Suprapubic skin (tissue), 4 donors: ENCODE data around the gene KRT31. TPM values are rescaled to one million over a fixed set of nuclear protein-coding genes. Genes with fewer than 3 reads are reported as not detected.

Experiments
- DNase-seq, 2 donors: peaks; one replicate each; pipeline ENCODE4 v3.0.0-alpha.2; 2019; ENCODE audit warnings: low spot score in 2 of 2
- H3K27ac ChIP-seq: fragments of 200-600 bp; sonication (generic); one replicate; pipeline ENCODE4 v1.5.1; 2019
- H3K27me3 ChIP-seq: fragments of 200-600 bp; sonication (generic); one replicate; pipeline ENCODE4 v1.5.1; 2019
- H3K36me3 ChIP-seq: fragments of 200-600 bp; sonication (generic); one replicate; pipeline ENCODE4 v1.5.1; 2019
- H3K4me1 ChIP-seq: fragments of 200-600 bp; sonication (generic); one replicate; pipeline ENCODE4 v1.5.1; 2019
- H3K4me3 ChIP-seq: fragments of 200-600 bp; sonication (generic); one replicate; pipeline ENCODE4 v1.5.1; 2019; ENCODE audit warnings: mild to moderate bottlenecking
- H3K9me3 ChIP-seq: fragments of 200-600 bp; sonication (generic); one replicate; pipeline ENCODE4 v1.5.1; 2019
- EP300 ChIP-seq: sonication (generic); formaldehyde crosslinking; IDR thresholded peaks from one replicate; pipeline ENCODE4 v1.6.1; 2017; ENCODE audit warnings: antibody characterized with exemption
- POLR2A ChIP-seq, 2 donors: fragments of 450-650 bp; IDR thresholded peaks; one replicate each; pipeline ENCODE4 v1.6.1; 2017; ENCODE audit warnings: antibody characterized with exemption in 2 of 2, mild to moderate bottlenecking in 2 of 2, moderate library complexity in 2 of 2
- POLR2AphosphoS5 ChIP-seq, 3 donors: sonication (generic); formaldehyde crosslinking; IDR thresholded peaks; one replicate each; pipeline ENCODE4 v1.6.1; 2017; ENCODE audit warnings: antibody characterized with exemption in 3 of 3
- WGBS: methylation state at CpG from one replicate; pipeline ENCODE4 v1.1.5; 2018; 5-methylcytosine and 5-hydroxymethylcytosine counted together
- total RNA-seq, 4 donors: library from RNA; depleted of rRNA; stranded (reverse); fragments of >200 nt; gene quantifications; one replicate each; pipeline ENCODE4 v1.1.0, GENCODE V29; 2016
- TF ChIP-seq, protein P1 (sequence below), 2 donors: fragments of 200-600 bp in 1 of 2; fragments of 450-650 bp in 1 of 2; sonication (generic) in 1 of 2; IDR thresholded peaks; one replicate each; pipeline ENCODE4 v1.5.1; 2016 to 2019; ENCODE audit warnings: antibody characterized with exemption in 2 of 2, mild to moderate bottlenecking in 1 of 2, moderate library complexity in 1 of 2

KRT31 gene
- total RNA-seq, 4 donors from 2014 or later: 38.5 to 618 (median 84.8) TPM

DNA sequence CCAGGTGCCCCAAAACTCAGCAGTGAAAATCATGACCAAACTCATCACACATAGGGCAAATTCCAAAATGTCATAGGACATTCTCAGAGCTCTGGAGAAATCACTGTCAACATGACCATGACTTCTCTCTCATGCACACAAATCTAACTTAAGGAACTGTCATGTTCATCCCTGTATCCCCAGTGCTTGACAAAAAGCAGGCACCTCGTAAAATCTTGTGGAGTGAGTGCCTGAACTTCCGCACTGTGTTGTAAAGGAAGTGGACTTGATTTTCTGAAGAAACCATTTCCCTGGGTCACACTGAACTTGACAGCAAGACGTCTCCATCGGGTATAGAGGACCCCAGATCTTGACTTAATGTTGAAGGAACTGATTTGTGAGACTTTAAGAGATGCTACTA lies 24.2 kb upstream of the KRT31 start:
- DNase-seq: no peak
- no peak overlapping the region for H3K27ac ChIP-seq
- TF ChIP-seq EP300: no peak
- no peak for TF ChIP-seq POLR2AphosphoS5 (IDR thresholded peaks at IDR 0.05)
- TF ChIP-seq POLR2A (IDR thresholded peaks at IDR 0.05): no peak
- TF ChIP-seq, protein P1, sequence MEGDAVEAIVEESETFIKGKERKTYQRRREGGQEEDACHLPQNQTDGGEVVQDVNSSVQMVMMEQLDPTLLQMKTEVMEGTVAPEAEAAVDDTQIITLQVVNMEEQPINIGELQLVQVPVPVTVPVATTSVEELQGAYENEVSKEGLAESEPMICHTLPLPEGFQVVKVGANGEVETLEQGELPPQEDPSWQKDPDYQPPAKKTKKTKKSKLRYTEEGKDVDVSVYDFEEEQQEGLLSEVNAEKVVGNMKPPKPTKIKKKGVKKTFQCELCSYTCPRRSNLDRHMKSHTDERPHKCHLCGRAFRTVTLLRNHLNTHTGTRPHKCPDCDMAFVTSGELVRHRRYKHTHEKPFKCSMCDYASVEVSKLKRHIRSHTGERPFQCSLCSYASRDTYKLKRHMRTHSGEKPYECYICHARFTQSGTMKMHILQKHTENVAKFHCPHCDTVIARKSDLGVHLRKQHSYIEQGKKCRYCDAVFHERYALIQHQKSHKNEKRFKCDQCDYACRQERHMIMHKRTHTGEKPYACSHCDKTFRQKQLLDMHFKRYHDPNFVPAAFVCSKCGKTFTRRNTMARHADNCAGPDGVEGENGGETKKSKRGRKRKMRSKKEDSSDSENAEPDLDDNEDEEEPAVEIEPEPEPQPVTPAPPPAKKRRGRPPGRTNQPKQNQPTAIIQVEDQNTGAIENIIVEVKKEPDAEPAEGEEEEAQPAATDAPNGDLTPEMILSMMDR (IDR thresholded peaks at IDR 0.05): no peak
- peaks cover 30% of the 10 kb centered on the region for H3K4me1 ChIP-seq
- H3K4me3 ChIP-seq: no peak overlapping the region
- H3K36me3 ChIP-seq: no peaks in the 10 kb centered on the region
- WGBS: 79% methylated on average over 4 of the region's 4 CpGs
- H3K9me3 ChIP-seq: no peaks in the 10 kb centered on the region
- H3K27me3 ChIP-seq: peaks cover 5% of the 10 kb centered on the region

DNA sequence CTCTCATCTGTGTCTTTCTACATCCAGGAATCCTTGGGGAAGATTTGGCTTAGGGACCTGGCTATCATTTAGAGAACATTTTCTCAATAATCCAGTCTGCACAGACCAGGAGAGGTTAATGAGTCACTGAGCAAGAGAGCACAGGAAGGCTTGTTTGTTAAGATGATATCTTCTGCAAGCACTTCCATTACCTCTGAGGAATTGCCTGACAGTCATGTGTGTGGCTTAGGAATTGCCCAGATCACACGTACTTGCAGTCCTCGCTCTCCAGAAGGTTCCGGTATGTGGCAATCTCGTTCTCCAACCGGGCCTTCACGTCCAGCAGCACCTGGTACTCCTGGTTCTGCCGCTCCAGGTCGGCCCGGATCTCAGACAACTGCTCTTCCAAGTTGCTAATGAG lies 23.7 kb upstream of the KRT31 start:
- no peak for DNase-seq
- TF ChIP-seq EP300 (no peak), POLR2AphosphoS5 (IDR thresholded peaks at IDR 0.05) (peak in 1 of 3 donors; percentile 20)
- TF ChIP-seq, protein P1 (IDR thresholded peaks at IDR 0.05): no peak
- Histone ChIP-seq H3K27ac (peak overlapping the region; percentile 69), H3K36me3 (no peaks in the 10 kb centered on the region), H3K9me3 (no peaks in the 10 kb centered on the region), H3K4me1 (peaks cover 30% of the 10 kb centered on the region), H3K4me3 (no peak overlapping the region), H3K27me3 (peaks cover 5% of the 10 kb centered on the region)
- 31% methylated on average over 8 of the region's 9 CpGs for WGBS

DNA sequence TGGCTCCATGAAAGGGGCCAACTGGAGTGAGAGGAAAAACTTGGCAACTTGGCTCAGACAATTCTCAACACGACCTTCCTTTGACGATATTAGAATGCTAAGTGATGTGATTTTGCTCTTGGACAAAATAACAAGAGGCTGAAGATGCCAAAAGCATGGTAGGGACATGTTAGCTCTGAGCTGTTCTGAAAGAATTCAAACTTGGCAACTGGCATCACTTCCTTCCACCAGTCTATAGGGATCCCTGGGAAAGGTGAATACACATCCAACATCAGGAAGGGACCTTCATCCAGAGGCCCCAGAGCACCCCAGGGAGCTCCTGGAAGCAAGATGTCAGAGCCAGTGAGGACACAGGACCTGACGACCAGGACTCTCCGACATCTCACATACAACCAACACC lies 22.7 kb upstream of the KRT31 start:
- peaks cover 30% of the 10 kb centered on the region for H3K4me1 ChIP-seq
- peak overlapping the region; percentile 69 for H3K27ac ChIP-seq
- H3K27me3 ChIP-seq: peaks cover 5% of the 10 kb centered on the region
- no peak for DNase-seq
- TF ChIP-seq, protein P1 (IDR thresholded peaks at IDR 0.05): no peak
- TF ChIP-seq POLR2AphosphoS5 (IDR thresholded peaks at IDR 0.05): no peak
- TF ChIP-seq EP300: no peak
- no peak for TF ChIP-seq POLR2A (IDR thresholded peaks at IDR 0.05)
- 38% methylated on average over 4 of the region's 4 CpGs for WGBS
- no peaks in the 10 kb centered on the region for H3K36me3 ChIP-seq
- H3K4me3 ChIP-seq: no peak overlapping the region
- H3K9me3 ChIP-seq: no peaks in the 10 kb centered on the region

DNA sequence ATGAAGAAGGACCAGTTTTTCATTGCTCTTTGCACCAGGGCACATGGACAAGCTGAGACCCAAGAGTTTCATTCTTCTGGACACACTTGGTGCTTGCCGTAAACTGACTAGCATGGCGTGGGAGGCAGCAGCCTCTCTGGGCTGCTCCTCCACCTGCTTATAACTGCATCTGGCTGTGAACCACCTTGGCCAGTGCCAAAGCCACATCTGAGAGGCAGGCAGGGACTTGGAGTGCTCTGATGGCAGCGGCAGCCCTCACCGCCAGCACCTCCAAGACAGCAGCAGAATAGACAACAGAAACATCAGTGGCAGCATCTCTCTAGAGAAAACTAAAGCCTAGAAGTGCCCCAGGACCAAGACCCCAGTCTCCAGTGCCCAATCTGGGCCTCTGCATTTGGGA lies 22.3 kb upstream of the KRT31 start:
- 46% methylated on average over 4 of the region's 4 CpGs for WGBS
- H3K27ac ChIP-seq: peak overlapping the region; percentile 7

DNA sequence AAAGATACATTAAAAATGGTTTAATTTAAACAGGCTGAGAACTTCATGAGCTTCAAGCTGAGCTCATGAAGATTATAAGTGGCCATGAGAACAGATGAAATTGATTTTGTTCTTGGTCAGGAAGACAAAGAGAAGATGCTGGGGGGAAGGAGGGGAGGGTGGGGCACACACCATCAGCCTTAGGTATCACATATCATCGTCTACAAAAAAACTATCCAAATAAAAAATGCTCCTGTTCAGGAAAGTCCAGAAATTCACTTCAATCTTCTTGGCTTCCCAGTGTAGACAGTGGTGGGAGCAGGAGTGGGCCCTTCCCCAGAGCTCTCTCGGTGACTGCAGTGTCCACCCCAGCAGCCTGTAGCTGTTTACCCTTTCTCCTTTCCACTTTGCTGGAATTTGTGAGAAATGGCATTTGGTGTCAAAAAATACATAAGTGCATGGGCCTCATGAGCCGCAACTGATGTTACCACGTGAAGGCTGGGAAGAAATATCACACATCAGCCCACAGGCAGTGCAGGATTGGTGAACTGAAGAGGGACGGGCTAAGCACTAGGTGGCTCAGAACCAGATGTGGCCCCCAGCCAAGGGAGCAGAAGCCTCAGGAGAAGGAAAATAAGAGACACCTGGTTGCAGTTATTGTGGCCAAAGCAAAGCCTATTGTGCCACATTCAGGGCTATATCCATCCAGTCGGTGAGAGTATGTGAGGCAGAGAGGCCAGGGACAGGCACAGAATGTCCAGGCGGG lies 20.9 kb upstream of the KRT31 start:
- no peak overlapping the region for H3K4me3 ChIP-seq
- no peaks in the 10 kb centered on the region for H3K9me3 ChIP-seq
- H3K4me1 ChIP-seq: peaks cover 30% of the 10 kb centered on the region
- DNase-seq: no peak
- TF ChIP-seq POLR2AphosphoS5 (IDR thresholded peaks at IDR 0.05): no peak
- TF ChIP-seq, protein P1 (IDR thresholded peaks at IDR 0.05): no peak
- TF ChIP-seq POLR2A (IDR thresholded peaks at IDR 0.05): no peak
- TF ChIP-seq EP300: no peak
- no peaks in the 10 kb centered on the region for H3K36me3 ChIP-seq
- H3K27ac ChIP-seq: no peak overlapping the region
- peaks cover 5% of the 10 kb centered on the region for H3K27me3 ChIP-seq
- 52% methylated on average over 7 of the region's 7 CpGs for WGBS

More for the DNA sequence above, 22.3 kb upstream of the KRT31 start:
- H3K4me1 ChIP-seq: peaks cover 30% of the 10 kb centered on the region
- H3K9me3 ChIP-seq: no peaks in the 10 kb centered on the region
- H3K4me3 ChIP-seq: no peak overlapping the region
- TF ChIP-seq EP300: no peak
- TF ChIP-seq POLR2A (IDR thresholded peaks at IDR 0.05): no peak
- no peak for TF ChIP-seq POLR2AphosphoS5 (IDR thresholded peaks at IDR 0.05)
- TF ChIP-seq, protein P1 (IDR thresholded peaks at IDR 0.05): no peak
- no peaks in the 10 kb centered on the region for H3K36me3 ChIP-seq
- no peak for DNase-seq
- H3K27me3 ChIP-seq: peaks cover 5% of the 10 kb centered on the region
